Measurements from ENCODE around the gene NPHP3.
"Not testable (repeated sequence)": the region's sequence is repeated elsewhere in the genome, so short reads cannot be mapped to it uniquely, and the experiment has no call there.

The NPHP3 gene

DNA sequence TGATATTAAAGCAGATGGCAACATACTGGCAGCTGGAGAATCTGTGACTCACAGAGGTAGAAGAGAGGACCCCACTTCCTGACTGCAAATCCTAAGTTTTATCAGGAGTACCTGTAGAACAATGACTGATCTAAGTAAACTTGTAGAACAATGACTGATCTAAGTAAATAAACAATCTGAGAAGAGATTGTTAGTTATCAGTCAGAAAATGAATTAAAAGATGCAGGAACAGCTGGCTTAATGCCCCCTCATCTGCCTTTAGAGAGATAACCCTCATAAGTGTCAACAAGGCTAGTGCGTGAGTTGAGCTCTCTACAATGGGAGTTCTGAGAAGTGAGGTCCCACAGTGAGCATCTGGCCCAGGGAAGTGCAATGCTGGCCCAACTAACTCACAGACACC lies 77.2 kb downstream of the NPHP3 start:
- no peak for DNase-seq (ENCODE audit: low read depth in 2 of 2)

DNA sequence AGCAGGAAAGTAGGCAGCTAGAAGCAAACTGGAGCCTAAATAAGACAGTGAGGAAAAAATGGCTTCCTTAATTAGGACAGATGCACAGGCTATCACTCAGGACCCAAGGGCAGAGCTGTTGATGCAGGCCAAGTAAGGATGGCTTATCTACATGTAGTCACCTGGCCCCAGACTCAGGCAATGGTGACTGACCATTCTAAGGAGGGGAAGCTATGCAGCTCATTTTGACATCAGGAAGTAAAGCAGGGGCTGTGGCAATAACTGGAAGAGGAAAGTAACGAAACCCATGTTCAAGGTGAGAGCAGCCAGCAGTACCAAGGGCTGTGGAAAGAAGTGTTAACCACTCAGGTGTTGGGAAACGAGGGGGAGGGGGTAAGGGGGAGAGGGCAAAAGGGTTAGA lies 78.8 kb downstream of the NPHP3 start:
- DNase-seq (ENCODE audit: low read depth in 2 of 2) = no peak

DNA sequence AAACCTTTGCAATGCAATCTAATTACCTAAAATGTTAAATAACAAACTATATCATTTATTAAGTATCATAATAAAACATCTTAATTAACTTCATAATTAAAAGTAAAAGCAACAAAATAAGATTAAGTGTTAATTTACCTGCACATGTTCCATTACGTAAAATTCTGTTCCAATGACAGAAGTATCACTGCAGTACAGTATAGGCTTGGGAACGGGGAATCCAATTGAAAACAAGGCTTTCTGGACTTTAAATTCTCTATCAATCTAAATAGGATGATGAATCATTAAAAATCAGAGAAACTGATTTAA lies 79.7 kb downstream of the NPHP3 start:
- DNase-seq (ENCODE audit: low read depth in 2 of 2) = no peak

DNA sequence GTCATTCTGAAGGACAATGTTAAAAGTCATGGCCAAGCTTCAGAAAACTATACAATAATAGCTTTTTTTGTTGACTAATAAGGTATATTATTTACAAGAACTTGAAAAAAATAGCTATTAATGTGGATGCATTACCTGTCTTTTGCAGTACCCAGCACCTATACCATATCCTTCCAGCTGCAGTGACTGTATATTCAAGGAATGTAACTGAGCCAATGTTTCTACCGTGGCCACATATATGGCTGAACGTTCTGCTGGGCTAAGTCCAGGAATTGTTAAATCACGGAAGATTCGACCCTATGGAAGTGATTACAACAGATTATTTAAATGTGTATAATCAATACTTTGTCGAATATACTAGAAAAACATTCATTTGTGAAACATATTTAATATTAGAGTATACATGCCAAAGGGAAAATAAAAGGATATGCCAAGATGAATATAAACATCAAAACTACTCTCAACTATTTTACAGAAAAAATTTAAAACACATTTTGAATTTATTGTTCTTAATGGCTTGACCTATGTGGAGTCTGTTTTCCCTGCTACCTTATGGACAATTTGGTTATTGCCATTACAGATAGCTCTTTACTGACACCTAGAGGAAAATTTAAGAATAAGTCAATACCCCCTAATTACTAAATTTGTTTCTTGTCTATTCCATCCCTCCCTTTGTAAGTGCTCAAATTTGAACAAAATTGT lies 80.2 kb downstream of the NPHP3 start:
- no peak for DNase-seq (ENCODE audit: low read depth in 2 of 2)

DNA sequence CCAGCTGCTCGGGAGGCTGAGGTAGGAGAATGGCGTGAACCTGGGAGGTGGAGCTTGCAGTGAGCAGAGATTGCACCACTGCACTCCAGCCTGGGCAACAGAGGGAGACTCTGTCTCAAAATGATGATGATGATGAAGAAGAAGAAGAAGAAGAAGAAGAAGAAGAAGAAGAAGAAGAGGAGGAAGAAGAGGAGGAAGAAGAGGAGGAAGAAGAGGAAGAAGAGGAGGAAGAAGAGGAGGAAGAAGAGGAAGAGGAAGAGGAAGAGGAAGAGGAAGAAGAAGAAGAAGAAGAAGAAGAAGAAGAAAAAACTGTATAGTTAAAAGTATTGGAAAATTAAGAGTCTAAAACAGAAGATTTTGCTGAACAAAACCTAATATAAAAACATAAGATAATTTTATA lies 80.8 kb downstream of the NPHP3 start:
- DNase-seq (ENCODE audit: low read depth in 2 of 2) = not testable (repeated sequence)

DNA sequence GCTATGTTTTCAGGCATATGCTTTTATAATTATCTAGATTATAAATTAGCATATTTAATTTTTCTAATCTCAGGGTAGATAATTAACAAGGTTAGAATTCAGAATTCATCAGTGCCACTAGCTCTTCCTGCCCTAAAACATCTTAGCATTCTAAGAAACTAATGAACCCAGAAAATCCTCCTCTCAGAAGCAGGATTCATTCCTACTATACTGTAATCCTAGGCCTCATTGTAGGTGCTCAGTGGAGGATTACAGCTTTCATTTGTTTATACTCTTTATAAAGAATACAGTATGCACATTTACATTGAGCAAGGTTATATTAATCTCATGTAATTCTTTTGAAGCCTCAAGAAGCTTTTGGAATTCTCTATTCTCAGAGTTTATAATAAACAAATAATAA lies 83.5 kb downstream of the NPHP3 start:
- no peak for DNase-seq (ENCODE audit: low read depth in 2 of 2)

DNA sequence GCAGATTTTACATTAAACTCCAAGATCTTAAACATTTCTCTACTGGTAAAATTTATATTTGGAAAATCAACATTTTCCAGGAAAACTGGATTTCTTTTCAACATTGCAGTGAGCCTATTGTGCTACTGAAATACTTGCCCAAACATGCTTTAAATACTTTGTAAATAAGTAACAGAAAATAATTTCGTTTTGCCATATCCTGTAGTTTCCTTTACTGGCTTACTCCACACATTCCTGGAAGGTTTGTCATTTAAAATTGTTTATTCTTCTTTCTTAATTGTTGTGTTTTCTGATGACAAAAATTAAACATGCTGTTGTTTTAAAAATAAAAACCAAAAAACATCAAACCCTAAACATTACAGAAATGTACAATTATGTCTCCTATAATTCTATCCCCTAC lies 84.6 kb downstream of the NPHP3 start:
- no peak for DNase-seq (ENCODE audit: low read depth in 2 of 2)

DNA sequence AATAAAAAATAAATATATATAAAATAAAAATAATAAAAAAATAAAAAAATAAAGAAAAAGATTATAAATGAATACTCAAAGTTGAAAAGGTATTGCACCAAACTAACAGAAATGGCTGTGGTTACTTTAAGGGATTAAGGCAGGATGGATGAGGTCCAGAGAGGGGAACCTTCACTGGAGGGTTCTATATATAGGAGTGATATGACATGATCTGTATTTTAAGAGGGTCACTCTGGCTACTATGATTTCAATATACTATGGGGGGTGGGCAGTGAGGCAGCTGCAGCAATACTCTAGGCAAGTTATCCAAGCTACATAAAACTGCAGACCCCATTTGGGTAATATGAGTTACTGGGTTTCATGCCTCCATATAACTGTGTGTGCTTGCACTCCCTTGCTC lies 87.2 kb downstream of the NPHP3 start:
- DNase-seq (ENCODE audit: low read depth in 2 of 2) = no peak

Data from stimulated activated CD8-positive, alpha-beta memory T cell treated with anti-CD3 and anti-CD28 coated beads, Interleukin-7, amount 100 ng/mL, for 1 hour (primary cell).